Liver (tissue), 9 donors: ENCODE data around the gene CD248. TPM values are rescaled to one million over a fixed set of nuclear protein-coding genes. Genes with fewer than 3 reads are reported as not detected.

ENCODE experiments used
- DNase-seq: peaks from one replicate; pipeline ENCODE4 v3.0.0-alpha.2; 2017; ENCODE audit warnings: low spot score
- H3K27ac ChIP-seq, 2 donors: one replicate each; pipeline ENCODE4 v1.7.0; 2013; ENCODE audit warnings: inconsistent platforms in 2 of 2, low read length in 2 of 2, control low read depth in 1 of 2, low read depth in 1 of 2, mild to moderate bottlenecking in 1 of 2
- H3K27me3 ChIP-seq, 4 donors: one replicate each; pipeline versions ENCODE4 v1.6.1 to v1.7.0; 2013; ENCODE audit warnings: low read length in 3 of 4, inconsistent platforms in 1 of 4, mild to moderate bottlenecking in 1 of 4, moderate library complexity in 1 of 4; ENCODE audit not compliant: control insufficient read depth in 4 of 4, insufficient read depth in 4 of 4
- H3K36me3 ChIP-seq, 4 donors: one replicate each; pipeline versions ENCODE4 v1.6.1 to v1.7.0; 2013; ENCODE audit warnings: low read length in 3 of 4, mild to moderate bottlenecking in 3 of 4, low read depth in 1 of 4, moderate library complexity in 1 of 4; ENCODE audit not compliant: control insufficient read depth in 4 of 4, insufficient read depth in 3 of 4
- H3K4me1 ChIP-seq, 4 donors: one replicate each; pipeline versions ENCODE4 v1.6.1 to v1.7.0; 2013; ENCODE audit warnings: low read length in 3 of 4, mild to moderate bottlenecking in 3 of 4, moderate library complexity in 1 of 4; ENCODE audit not compliant: control insufficient read depth in 4 of 4, insufficient read depth in 4 of 4
- H3K4me3 ChIP-seq, 3 donors: one replicate each; pipeline versions ENCODE4 v1.6.1 to v1.7.0; 2013; ENCODE audit warnings: low read length in 3 of 3, control low read depth in 1 of 3, low read depth in 1 of 3, mild to moderate bottlenecking in 1 of 3
- H3K9ac ChIP-seq, 2 donors: one replicate each; pipeline ENCODE4 v1.7.0; 2013; ENCODE audit warnings: low read length in 2 of 2, mild to moderate bottlenecking in 2 of 2, moderate library complexity in 2 of 2, control low read depth in 1 of 2, low read depth in 1 of 2
- H3K9me3 ChIP-seq, 4 donors: one replicate each; pipeline versions ENCODE4 v1.6.1 to v1.7.0; 2013; ENCODE audit warnings: low read length in 3 of 4; ENCODE audit not compliant: control insufficient read depth in 4 of 4
- CTCF ChIP-seq: fragments of 150-350 bp; IDR thresholded peaks from 2 replicates; pipeline ENCODE4 v1.5.1; 2017; ENCODE audit warnings: improper control_type of control experiment, low read depth, low read length; ENCODE audit not compliant: missing input control
- EGR1 ChIP-seq, 2 donors: IDR thresholded peaks; 2 replicates each; pipeline ENCODE4 v1.6.1; 2016 to 2018; ENCODE audit warnings: antibody characterized with exemption in 2 of 2, low read depth in 2 of 2
- FOXA1 ChIP-seq: IDR thresholded peaks from 2 replicates; pipeline ENCODE4 v1.6.1; 2016; ENCODE audit warnings: antibody characterized with exemption
- FOXA2 ChIP-seq: IDR thresholded peaks from 2 replicates; pipeline ENCODE4 v1.6.1; 2016; ENCODE audit warnings: antibody characterized with exemption
- GABPA ChIP-seq, 2 donors: IDR thresholded peaks in 1 of 2; conservative IDR thresholded peaks in 1 of 2; 2 replicates each; pipeline ENCODE4 v1.6.1; 2016; ENCODE audit warnings: antibody characterized with exemption in 2 of 2, mild to moderate bottlenecking in 1 of 2, moderate library complexity in 1 of 2
- HNF4A ChIP-seq, 2 donors: conservative IDR thresholded peaks; 2 replicates each; pipeline ENCODE4 v1.6.1; 2016; ENCODE audit warnings: antibody characterized with exemption in 2 of 2, mild to moderate bottlenecking in 2 of 2
- HNF4G ChIP-seq: IDR thresholded peaks from 2 replicates; pipeline ENCODE4 v1.6.1; 2016; ENCODE audit warnings: antibody characterized with exemption
- JUND ChIP-seq, 2 donors: IDR thresholded peaks; 2 replicates each; pipeline ENCODE4 v1.6.1; 2016; ENCODE audit warnings: antibody characterized with exemption in 2 of 2
- MAX ChIP-seq: IDR thresholded peaks from 2 replicates; pipeline ENCODE4 v1.6.1; 2016; ENCODE audit warnings: antibody characterized with exemption
- NR2F2 ChIP-seq: IDR thresholded peaks from 2 replicates; pipeline ENCODE4 v1.6.1; 2016; ENCODE audit warnings: antibody characterized with exemption
- RAD21 ChIP-seq, 2 donors: IDR thresholded peaks; 2 replicates each; pipeline ENCODE4 v1.6.1; 2016; ENCODE audit warnings: antibody characterized with exemption in 2 of 2, mild to moderate bottlenecking in 2 of 2
- REST ChIP-seq: IDR thresholded peaks from 2 replicates; pipeline ENCODE4 v1.6.1; 2016; ENCODE audit warnings: antibody characterized with exemption, mild to moderate bottlenecking
- RXRA ChIP-seq, 2 donors: IDR thresholded peaks; 2 replicates each; pipeline ENCODE4 v1.6.1; 2017 to 2018; ENCODE audit warnings: antibody characterized with exemption in 2 of 2, mild to moderate bottlenecking in 1 of 2
- SP1 ChIP-seq: IDR thresholded peaks from 2 replicates; pipeline ENCODE4 v1.6.1; 2018; ENCODE audit warnings: antibody characterized with exemption, mild to moderate bottlenecking
- TAF1 ChIP-seq: conservative IDR thresholded peaks from 2 replicates; pipeline ENCODE4 v1.6.1; 2016; ENCODE audit warnings: antibody characterized with exemption, mild to moderate bottlenecking
- YY1 ChIP-seq: IDR thresholded peaks from 2 replicates; pipeline ENCODE4 v1.6.1; 2016; ENCODE audit warnings: antibody characterized with exemption, mild to moderate bottlenecking
- ZBTB33 ChIP-seq: IDR thresholded peaks from 2 replicates; pipeline ENCODE4 v1.6.1; 2016; ENCODE audit warnings: antibody characterized with exemption
- WGBS: extraction: QIAGEN DNeasy Blood & Tissue Kit; methylation state at CpG from one replicate; pipeline ENCODE4 v1.1.7; 2013; 5-methylcytosine and 5-hydroxymethylcytosine counted together
- polyA plus RNA-seq, 2 donors: library from polyadenylated mRNA; stranded (reverse) in 1 of 2; unstranded in 1 of 2; fragments of 200-250 nt in 1 of 2; fragments of >200 nt in 1 of 2; fragmentation: Nextera tagmentation in 1 of 2; extraction: Ambion mirVana in 1 of 2; gene quantifications; one replicate each; pipeline versions ENCODE4 v1.2.1 to v1.2.3, GENCODE V29; 2013 to 2015
- total RNA-seq, 2 donors: library from RNA; depleted of rRNA; stranded (reverse); fragments of >200 nt; gene quantifications; one replicate each; pipeline ENCODE4 v1.2.3, GENCODE V29; 2014
- donor health status: healthy.
- donor health status: healthy.
- donor health status: healthy.
- donor health status: healthy.
- donor health status: healthy.

The CD248 gene
- total and polyA plus RNA-seq, 4 donors, result 0.64 to 3.0 (median 1.2) TPM

- H3K9ac ChIP-seq, result peak overlapping the region; percentile 90 to 92
- H3K4me1 ChIP-seq, result peaks cover 4 to 23% (median 17%) of the 10 kb centered on the region in 4 donors
- peak; percentile 48 for DNase-seq
- TF ChIP-seq HNF4G (no peak), YY1 (no peak), JUND (IDR thresholded peaks at IDR 0.05) (no peak), GABPA (IDR thresholded peaks at IDR 0.05 in 1 of 2, conservative IDR thresholded peaks at IDR 0.05 in 1 of 2) (no peak), NR2F2 (no peak), SP1 (no peak), REST (no peak)
- H3K9me3 ChIP-seq, result no peaks in the 10 kb centered on the region
- peak overlapping the region; percentile 82 to 94 (median 93) for H3K4me3 ChIP-seq
- peak overlapping the region; percentile 91 to 92 for H3K27ac ChIP-seq
- peaks cover 4 to 28% (median 24%) of the 10 kb centered on the region in 4 donors for H3K36me3 ChIP-seq
- no peaks in the 10 kb centered on the region for H3K27me3 ChIP-seq
- 5% methylated on average over 32 of the region's 32 CpGs for whole genome bisulfite sequencing
These were observed 47.6 kb downstream of the CD248 start for GRCh38 chr11:66268952-66269905.

GRCh38 chr11:66268244-66268951 is 48.4 kb downstream of the CD248 start, which contains the start of gene RAB1B:
RAB1B (plus strand) TSS chr11:66268639; CDS start chr11:66268680, 41 bp downstream.
- Histone ChIP-seq H3K4me1 (peaks cover 4 to 23% (median 17%) of the 10 kb centered on the region in 4 donors), H3K4me3 (peak within 1 kb of the TSS; percentile 82 to 94 (median 93)), H3K9me3 (no peaks in the 10 kb centered on the region), H3K36me3 (peaks cover 1 to 20% (median 17%) of the 10 kb centered on the region in 4 donors), H3K27me3 (no peaks in the 10 kb centered on the region), H3K27ac (peak within 1 kb of the TSS; percentile 91 to 92), H3K9ac (peak within 1 kb of the TSS; percentile 90 to 92)
- WGBS, result under 1% methylated on average over 64 of the region's 64 CpGs
- DNase-seq, result peak; percentile 99
- no peak for TF ChIP-seq RAD21 (IDR thresholded peaks at IDR 0.05)
- TF ChIP-seq HNF4G, result no peak
- TF ChIP-seq ZBTB33, result no peak
- TF ChIP-seq CTCF, result no peak
- peak; percentile 36 to 52 for TF ChIP-seq RXRA (IDR thresholded peaks at IDR 0.05)
- no peak for TF ChIP-seq FOXA1
- TF ChIP-seq MAX, result no peak
- no peak for TF ChIP-seq JUND (IDR thresholded peaks at IDR 0.05)
- TF ChIP-seq EGR1 (IDR thresholded peaks at IDR 0.05; ENCODE audit: low read depth in 2 of 2), result peak; percentile 28 to 29
- TF ChIP-seq FOXA2, result no peak
- TF ChIP-seq HNF4A (conservative IDR thresholded peaks at IDR 0.05), result peak; percentile 25 to 30
- TF ChIP-seq SP1, result peak; percentile 65
- peak; percentile 5 for TF ChIP-seq REST
- no peak for TF ChIP-seq TAF1
- no peak for TF ChIP-seq NR2F2
- TF ChIP-seq GABPA (IDR thresholded peaks at IDR 0.05 in 1 of 2, conservative IDR thresholded peaks at IDR 0.05 in 1 of 2), result peak in 1 of 2 donors; percentile 73
- TF ChIP-seq YY1, result peak; percentile 98
